ENCODE results near the gene MMP17.

DNA sequence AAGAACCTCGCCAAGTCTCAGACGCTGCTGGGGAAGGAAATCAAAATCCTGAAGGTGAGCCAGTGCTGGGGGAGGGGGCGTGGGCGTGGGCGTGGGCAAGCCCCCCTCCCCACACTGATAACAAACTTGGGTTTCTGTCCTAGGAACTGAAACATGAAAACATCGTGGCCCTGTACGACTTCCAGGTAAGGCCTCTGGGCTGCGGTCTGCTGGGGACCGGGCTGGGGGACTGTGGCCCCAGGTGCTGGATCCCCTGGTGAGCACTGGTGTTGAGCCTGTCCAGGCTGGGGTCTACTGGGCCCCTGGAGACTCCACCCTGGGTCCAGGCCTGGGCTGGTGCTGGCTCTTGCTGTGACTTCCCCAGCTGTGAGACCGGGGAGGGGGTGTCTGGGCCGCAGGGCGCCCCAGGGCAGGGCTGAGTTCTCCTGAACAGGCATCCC is 67.5 kb downstream of the MMP17 start:
- TF ChIP-seq, protein P1, sequence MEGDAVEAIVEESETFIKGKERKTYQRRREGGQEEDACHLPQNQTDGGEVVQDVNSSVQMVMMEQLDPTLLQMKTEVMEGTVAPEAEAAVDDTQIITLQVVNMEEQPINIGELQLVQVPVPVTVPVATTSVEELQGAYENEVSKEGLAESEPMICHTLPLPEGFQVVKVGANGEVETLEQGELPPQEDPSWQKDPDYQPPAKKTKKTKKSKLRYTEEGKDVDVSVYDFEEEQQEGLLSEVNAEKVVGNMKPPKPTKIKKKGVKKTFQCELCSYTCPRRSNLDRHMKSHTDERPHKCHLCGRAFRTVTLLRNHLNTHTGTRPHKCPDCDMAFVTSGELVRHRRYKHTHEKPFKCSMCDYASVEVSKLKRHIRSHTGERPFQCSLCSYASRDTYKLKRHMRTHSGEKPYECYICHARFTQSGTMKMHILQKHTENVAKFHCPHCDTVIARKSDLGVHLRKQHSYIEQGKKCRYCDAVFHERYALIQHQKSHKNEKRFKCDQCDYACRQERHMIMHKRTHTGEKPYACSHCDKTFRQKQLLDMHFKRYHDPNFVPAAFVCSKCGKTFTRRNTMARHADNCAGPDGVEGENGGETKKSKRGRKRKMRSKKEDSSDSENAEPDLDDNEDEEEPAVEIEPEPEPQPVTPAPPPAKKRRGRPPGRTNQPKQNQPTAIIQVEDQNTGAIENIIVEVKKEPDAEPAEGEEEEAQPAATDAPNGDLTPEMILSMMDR (IDR thresholded peaks at IDR 0.05; ENCODE audit: extremely low read depth in 1 of 2, insufficient read depth in 1 of 2, low read depth in 1 of 2, low read length in 2 of 2), result no peak
- TF ChIP-seq EZH2 (IDR thresholded peaks at IDR 0.05; ENCODE audit: borderline replicate concordance, low read depth, low read length, severe bottlenecking) (no peak), POLR2A (IDR thresholded peaks at IDR 0.05; ENCODE audit: low read depth, low read length) (no peak)
